GM10266 (cell line): ENCODE measurements around the gene PRKCG.

Source experiments
- DNase-seq: peaks from one replicate; pipeline ENCODE4 v3.0.0; 2012; ENCODE audit errors: extremely low spot score
- CTCF ChIP-seq: IDR thresholded peaks from 2 replicates; pipeline ENCODE4 v1.5.1; 2012; ENCODE audit warnings: mild to moderate bottlenecking, low read depth; ENCODE audit not compliant: control insufficient read depth, insufficient read depth; ENCODE audit errors: missing control alignments

The PRKCG gene

GRCh38 chr19:53875602-53876325 lies 6.2 kb upstream of the PRKCG start:
- DNase-seq = no peak
- TF ChIP-seq CTCF = no peak

GRCh38 chr19:53876651-53877224 lies 5.3 kb upstream of the PRKCG start:
- TF ChIP-seq CTCF = no peak
- no peak for DNase-seq

GRCh38 chr19:53877361-53877766 lies 4.6 kb upstream of the PRKCG start:
- no peak for DNase-seq
- TF ChIP-seq CTCF = no peak

GRCh38 chr19:53878776-53879139 lies 3.2 kb upstream of the PRKCG start:
- TF ChIP-seq CTCF = no peak
- no peak for DNase-seq

- peak; percentile 91 for DNase-seq
- no peak for TF ChIP-seq CTCF
These were observed 2.6 kb upstream of the PRKCG start for GRCh38 chr19:53879140-53880081.

GRCh38 chr19:53880711-53881481 lies 1.1 kb upstream of the PRKCG start:
- DNase-seq = no peak
- TF ChIP-seq CTCF = no peak
